HG02938 (cell line): ENCODE data around the gene MAPRE3.

Experiments used
- ATAC-seq: cut with Tn5 transposase; IDR thresholded peaks from one replicate; pipeline ENCODE4 v1.9.1; 2021; ENCODE audit warnings: mild to moderate bottlenecking, moderate library complexity; ENCODE audit not compliant: unreplicated experiment

Gene MAPRE3

GRCh38 chr2:26982102-26982742 lies 11.8 kb downstream of the MAPRE3 start:
- no peak for ATAC-seq

- ATAC-seq = no peak
Measured at GRCh38 chr2:26983746-26984145, 13.3 kb downstream of the MAPRE3 start.

GRCh38 chr2:26985807-26986206 lies 15.4 kb downstream of the MAPRE3 start:
- ATAC-seq = no peak

- ATAC-seq = no peak
Measured at GRCh38 chr2:26986576-26986975, 16.1 kb downstream of the MAPRE3 start.

GRCh38 chr2:26988058-26988860 lies 17.8 kb downstream of the MAPRE3 start:
- ATAC-seq = no peak

- ATAC-seq = no peak
Measured at GRCh38 chr2:26989156-26989555, 18.7 kb downstream of the MAPRE3 start.

- no peak for ATAC-seq
Measured at GRCh38 chr2:26991717-26992116, 21.3 kb downstream of the MAPRE3 start.

GRCh38 chr2:26993768-26994167 lies 23.3 kb downstream of the MAPRE3 start:
- ATAC-seq = no peak

- ATAC-seq = no peak
Measured at GRCh38 chr2:26994983-26995382, 24.5 kb downstream of the MAPRE3 start.

- ATAC-seq = no peak
Measured at GRCh38 chr2:26997394-26997793, 27.0 kb downstream of the MAPRE3 start.

- no peak for ATAC-seq
Measured at GRCh38 chr2:26998323-26998722, 27.9 kb downstream of the MAPRE3 start.

GRCh38 chr2:27000228-27000627 lies 29.8 kb downstream of the MAPRE3 start:
- no peak for ATAC-seq

GRCh38 chr2:27000995-27001394 lies 30.6 kb downstream of the MAPRE3 start:
- ATAC-seq = no peak

GRCh38 chr2:27001950-27002349 lies 31.5 kb downstream of the MAPRE3 start:
- ATAC-seq = no peak

GRCh38 chr2:27003007-27003406 lies 32.6 kb downstream of the MAPRE3 start:
- no peak for ATAC-seq

- no peak for ATAC-seq
Measured at GRCh38 chr2:27003857-27004256, 33.4 kb downstream of the MAPRE3 start.

- ATAC-seq = no peak
Measured at GRCh38 chr2:27006602-27007415, 36.4 kb downstream of the MAPRE3 start.

GRCh38 chr2:27007416-27008374 lies 37.3 kb downstream of the MAPRE3 start:
- no peak for ATAC-seq

GRCh38 chr2:27008678-27009077 lies 38.2 kb downstream of the MAPRE3 start:
- ATAC-seq = no peak

GRCh38 chr2:27009083-27009482 lies 38.6 kb downstream of the MAPRE3 start:
- no peak for ATAC-seq
